ENCODE measurements around the gene ERN1. TPM values are rescaled to one million over a fixed set of nuclear protein-coding genes. Genes with fewer than 3 reads are reported as not detected.
A peak's percentile ranks its signal among the peaks of the same experiment; 100 is the strongest.

The ERN1 gene
- polyA plus RNA-seq, 1 donor from 2014 or later = 9.6 TPM

DNA sequence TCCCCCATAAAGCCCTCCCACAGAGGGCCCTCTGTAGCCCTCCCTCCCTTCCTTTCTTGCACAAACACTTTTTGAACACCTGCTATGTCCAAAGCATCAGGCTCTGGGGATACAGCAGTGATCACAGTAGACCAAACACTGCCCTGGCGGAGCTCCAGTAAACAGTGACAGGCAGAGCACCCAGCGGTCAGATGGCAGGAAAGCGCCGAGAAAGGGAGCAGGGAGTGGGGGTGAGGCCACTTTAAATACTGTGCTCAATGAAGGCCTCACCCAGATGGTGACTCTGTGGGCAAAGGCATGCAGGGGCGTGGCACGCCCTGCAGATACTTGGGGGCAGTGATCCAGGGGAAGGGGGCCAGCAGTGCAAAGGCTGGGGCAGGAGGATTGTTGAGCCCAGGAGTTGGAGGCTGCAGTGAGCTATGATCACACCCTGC, 124.2 kb downstream of the ERN1 start:
- Mint-ChIP-seq H3K4me1 (peaks cover 3 to 17% (median 13%) of the 10 kb centered on the region in 3 donors), H3K27me3 (no peaks in the 10 kb centered on the region), H3K9me3 (no peaks in the 10 kb centered on the region), H3K4me3 (no peak overlapping the region), H3K36me3 (no peaks in the 10 kb centered on the region), H3K27ac (peak overlapping the region in 1 of 3 donors; percentile 84)

- no peaks in the 10 kb centered on the region for H3K9me3 Mint-ChIP-seq
- no peaks in the 10 kb centered on the region for H3K27me3 Mint-ChIP-seq
- peaks cover 0 to 15% (median 11%) of the 10 kb centered on the region in 3 donors for H3K4me1 Mint-ChIP-seq
- H3K36me3 Mint-ChIP-seq = no peaks in the 10 kb centered on the region
- peak overlapping the region in 1 of 3 donors; percentile 84 for H3K27ac Mint-ChIP-seq
- H3K4me3 Mint-ChIP-seq = no peak overlapping the region
Measured at GRCh38 chr17:64004903-64005733, 124.8 kb downstream of the ERN1 start.

DNA sequence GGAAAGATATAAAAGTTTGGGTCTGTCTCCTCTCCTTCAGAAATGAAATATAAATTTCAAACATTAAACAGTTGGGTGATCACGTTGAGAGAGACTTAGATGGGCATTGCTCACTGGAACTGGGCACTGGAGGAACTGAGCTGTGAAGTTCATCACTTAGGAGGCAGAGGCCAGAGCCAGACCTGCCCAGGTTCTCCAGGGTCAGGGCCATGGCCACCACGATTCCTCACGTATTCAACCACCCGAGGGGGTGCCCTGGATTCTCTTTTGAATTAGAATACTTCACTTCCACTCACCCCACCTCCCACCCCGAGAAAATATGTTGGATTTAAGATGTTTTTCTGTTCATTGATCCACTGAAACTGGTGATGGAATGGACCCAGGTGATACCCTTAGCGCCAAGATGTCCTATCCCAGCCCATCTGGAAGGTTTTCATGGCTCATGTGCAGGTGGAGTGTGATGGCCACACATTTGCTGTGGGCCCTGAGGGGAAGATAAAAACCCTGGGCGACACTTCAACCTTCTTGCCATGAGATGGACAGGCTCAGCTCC, 125.7 kb downstream of the ERN1 start:
- Mint-ChIP-seq H3K4me1 (peaks cover 0 to 7% (median 5%) of the 10 kb centered on the region in 3 donors), H3K27me3 (no peaks in the 10 kb centered on the region), H3K36me3 (peaks cover 2% of the 10 kb centered on the region), H3K4me3 (no peak overlapping the region), H3K27ac (peak overlapping the region in 1 of 3 donors; percentile 85), H3K9me3 (no peaks in the 10 kb centered on the region)

DNA sequence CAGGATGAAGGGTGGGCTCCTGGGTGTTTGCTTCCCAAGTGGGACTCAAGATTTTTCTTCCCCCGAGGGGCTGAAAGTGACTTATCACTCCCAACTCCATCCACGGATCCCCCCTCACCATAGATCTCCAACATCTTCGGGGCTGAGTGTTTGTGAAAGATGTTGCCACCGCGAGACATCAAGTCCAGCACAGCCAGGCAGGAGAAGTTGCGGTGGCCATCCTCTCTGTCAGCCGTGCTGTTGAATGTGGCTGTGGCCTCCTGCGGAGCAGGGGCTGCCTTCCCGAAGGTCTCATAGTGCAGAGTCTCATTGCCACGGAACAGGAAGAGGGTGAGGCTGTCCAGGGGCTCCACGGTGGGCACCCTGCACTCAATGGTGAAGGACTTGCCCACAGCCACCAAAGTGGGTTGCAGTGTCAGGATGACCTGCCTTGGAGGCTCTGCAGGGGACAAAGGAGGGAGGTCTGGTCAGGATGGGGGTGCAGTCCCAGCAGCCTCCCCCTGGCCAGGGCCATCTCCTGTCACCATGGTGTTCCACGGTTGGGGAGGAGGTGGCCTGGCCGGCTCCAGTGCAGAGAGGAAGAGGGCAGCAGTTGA, 126.3 kb downstream of the ERN1 start:
- H3K4me3 Mint-ChIP-seq = no peak overlapping the region
- no peaks in the 10 kb centered on the region for H3K9me3 Mint-ChIP-seq
- peak overlapping the region in 1 of 3 donors; percentile 85 for H3K27ac Mint-ChIP-seq
- H3K27me3 Mint-ChIP-seq = peaks cover 3% of the 10 kb centered on the region
- H3K36me3 Mint-ChIP-seq = peaks cover 2% of the 10 kb centered on the region
- peaks cover 0 to 5% (median 4%) of the 10 kb centered on the region in 3 donors for H3K4me1 Mint-ChIP-seq

GRCh38 chr17:64002658-64003525, 127.1 kb downstream of the ERN1 start:
- H3K27me3 Mint-ChIP-seq = peaks cover 4% of the 10 kb centered on the region
- no peaks in the 10 kb centered on the region for H3K9me3 Mint-ChIP-seq
- no peak overlapping the region for H3K4me3 Mint-ChIP-seq
- H3K36me3 Mint-ChIP-seq = peaks cover 2% of the 10 kb centered on the region
- H3K4me1 Mint-ChIP-seq = peaks cover 0 to 5% (median 5%) of the 10 kb centered on the region in 3 donors
- peak overlapping the region in 1 of 3 donors; percentile 35 for H3K27ac Mint-ChIP-seq

- H3K27me3 Mint-ChIP-seq = peaks cover 12% of the 10 kb centered on the region
- peaks cover 2% of the 10 kb centered on the region for H3K36me3 Mint-ChIP-seq
- H3K4me3 Mint-ChIP-seq = peak overlapping the region in 1 of 4 donors; percentile 14
- H3K4me1 Mint-ChIP-seq = peaks cover 4 to 10% (median 6%) of the 10 kb centered on the region in 3 donors
- peak overlapping the region in 1 of 3 donors; percentile 23 for H3K27ac Mint-ChIP-seq
- no peaks in the 10 kb centered on the region for H3K9me3 Mint-ChIP-seq
Measured at GRCh38 chr17:64001763-64002529, 128.0 kb downstream of the ERN1 start.

DNA sequence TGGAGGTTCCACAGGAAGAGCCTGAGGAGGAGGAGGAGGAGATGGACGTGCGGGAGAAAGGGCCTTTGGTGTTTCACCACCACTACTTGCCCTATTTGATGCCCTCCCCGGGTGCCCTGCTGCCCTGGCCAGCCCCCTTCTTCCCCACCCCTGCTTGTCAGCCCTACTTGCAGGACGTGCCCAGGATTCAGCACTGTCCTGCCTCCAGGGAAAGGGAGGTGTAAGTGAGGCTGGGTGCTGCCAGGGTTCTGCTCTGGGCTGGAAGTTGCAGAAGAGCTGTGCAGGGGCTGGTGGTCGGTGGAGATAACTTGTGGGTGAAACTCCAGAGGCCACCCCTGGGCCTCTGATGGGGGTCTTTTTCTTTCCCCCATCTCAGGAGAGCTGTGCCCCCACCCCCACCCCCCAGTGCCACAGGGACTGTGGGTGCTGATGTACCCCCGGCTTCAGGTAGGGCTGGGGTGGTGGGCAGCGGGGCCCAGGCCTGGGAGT, 128.8 kb downstream of the ERN1 start:
- Mint-ChIP-seq H3K4me3 (no peak overlapping the region), H3K27ac (no peak overlapping the region), H3K9me3 (no peaks in the 10 kb centered on the region), H3K4me1 (peaks cover 8 to 9% (median 8%) of the 10 kb centered on the region in 3 donors), H3K27me3 (peaks cover 15% of the 10 kb centered on the region), H3K36me3 (peaks cover 2% of the 10 kb centered on the region)

DNA sequence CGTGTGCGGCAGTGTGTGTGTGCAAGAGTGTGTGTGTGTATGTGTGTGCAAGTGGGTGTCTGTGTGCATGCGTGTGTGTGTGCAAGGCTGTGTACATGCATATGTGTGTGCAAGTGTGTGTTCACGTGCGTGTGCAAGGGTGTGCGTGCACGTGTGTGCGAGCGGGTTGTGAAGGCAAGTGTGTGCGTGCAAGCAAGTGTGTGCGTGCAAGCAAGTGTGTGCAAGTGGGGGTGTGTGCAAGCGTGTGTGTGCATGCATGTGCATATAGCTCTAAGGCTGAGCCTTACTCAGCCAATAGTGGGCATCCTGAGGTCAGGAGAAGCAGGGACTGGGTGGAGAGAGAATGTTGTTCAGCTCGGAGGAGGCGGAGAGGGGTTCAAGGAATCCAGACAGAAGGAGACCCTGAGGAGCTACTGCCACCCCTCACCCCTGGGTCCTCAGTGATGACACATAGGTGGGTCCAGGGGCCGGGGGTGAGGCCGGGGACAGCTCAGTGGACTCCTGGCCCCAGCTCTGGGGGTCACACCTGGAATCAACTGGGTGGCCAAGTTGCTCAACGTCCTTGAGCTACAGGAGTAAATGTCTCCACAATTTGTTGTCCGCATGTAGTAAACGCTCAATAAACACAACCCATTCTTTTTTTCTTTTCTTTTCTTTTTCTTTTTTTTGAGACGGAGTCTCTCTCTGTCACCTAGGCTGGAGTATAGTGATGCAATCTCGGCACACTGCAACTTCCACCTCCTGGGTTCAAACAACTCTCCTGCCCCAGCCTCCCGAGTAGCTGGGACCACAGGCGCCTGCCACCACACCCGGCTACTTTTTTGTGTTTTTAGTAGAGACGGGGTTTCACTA, 130.0 kb downstream of the ERN1 start:
- peaks cover 2% of the 10 kb centered on the region for H3K36me3 Mint-ChIP-seq
- peaks cover 17% of the 10 kb centered on the region for H3K27me3 Mint-ChIP-seq
- H3K9me3 Mint-ChIP-seq = no peaks in the 10 kb centered on the region
- peaks cover 5 to 14% (median 11%) of the 10 kb centered on the region in 3 donors for H3K4me1 Mint-ChIP-seq
- peak overlapping the region in 3 of 4 donors; percentile 75 to 90 (median 87) for H3K4me3 Mint-ChIP-seq
- H3K27ac Mint-ChIP-seq = peak overlapping the region in 2 of 3 donors; percentile 65

GRCh38 chr17:63998721-63999679, 130.9 kb downstream of the ERN1 start:
- peaks cover 17% of the 10 kb centered on the region for H3K27me3 Mint-ChIP-seq
- peaks cover 2% of the 10 kb centered on the region for H3K36me3 Mint-ChIP-seq
- H3K4me3 Mint-ChIP-seq = peak overlapping the region; percentile 29 to 90 (median 81)
- H3K4me1 Mint-ChIP-seq = peaks cover 5 to 18% (median 13%) of the 10 kb centered on the region in 3 donors
- no peaks in the 10 kb centered on the region for H3K9me3 Mint-ChIP-seq
- peak overlapping the region in 2 of 3 donors; percentile 21 to 65 for H3K27ac Mint-ChIP-seq

- H3K4me3 Mint-ChIP-seq = peak within 1 kb of the TSS; percentile 69 to 94 (median 88)
- peaks cover 17% of the 10 kb centered on the region for H3K27me3 Mint-ChIP-seq
- peak within 1 kb of the TSS; percentile 23 to 65 (median 53) for H3K27ac Mint-ChIP-seq
- H3K9me3 Mint-ChIP-seq = no peaks in the 10 kb centered on the region
- H3K36me3 Mint-ChIP-seq = peaks cover 2% of the 10 kb centered on the region
- peaks cover 10 to 24% (median 19%) of the 10 kb centered on the region in 3 donors for H3K4me1 Mint-ChIP-seq
Measured at GRCh38 chr17:63998050-63998720, 131.8 kb downstream of the ERN1 start, which contains the start of gene PRR29. Gene PRR29, plus strand, starts transcription at chr17:63998351. Its CDS starts 14 bp downstream, at chr17:63998365.

DNA sequence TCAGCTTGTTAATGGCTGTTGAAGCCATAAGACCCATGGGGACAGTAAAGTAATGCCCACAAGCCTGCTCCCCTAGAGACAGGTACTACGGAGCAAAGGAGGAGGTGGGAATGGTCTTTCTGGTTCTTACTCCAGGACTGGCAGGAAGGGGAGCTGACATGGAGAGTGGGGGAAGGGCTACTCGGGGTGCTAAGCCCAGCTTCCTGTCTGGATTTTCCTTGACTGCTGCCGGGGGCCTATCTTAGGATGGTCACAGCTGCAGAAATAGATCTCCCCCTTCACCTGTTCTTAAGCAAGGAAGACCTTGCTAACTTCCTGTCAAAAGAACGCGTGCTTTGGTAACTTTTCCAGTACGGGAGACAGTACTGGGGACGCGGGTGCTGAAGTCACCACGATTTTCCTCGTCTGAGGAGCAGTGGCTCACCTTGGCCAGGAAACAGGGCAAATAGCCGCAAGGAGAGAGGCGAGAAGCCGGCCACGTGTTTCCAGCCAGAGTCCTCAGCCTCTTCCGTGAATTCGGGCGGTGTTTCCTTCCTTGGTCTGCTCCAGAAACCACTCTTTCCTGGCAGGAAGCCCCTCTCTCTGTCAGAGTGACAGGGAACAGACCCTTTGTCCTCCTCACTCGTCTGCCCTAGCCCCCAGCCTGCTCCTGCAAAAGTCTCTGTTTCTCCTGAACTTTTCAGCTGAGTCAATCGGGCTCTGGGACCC, 132.4 kb downstream of the ERN1 start:
- H3K4me1 Mint-ChIP-seq = peaks cover 10 to 26% (median 22%) of the 10 kb centered on the region in 3 donors
- peak overlapping the region; percentile 69 to 94 (median 88) for H3K4me3 Mint-ChIP-seq
- no peaks in the 10 kb centered on the region for H3K9me3 Mint-ChIP-seq
- peaks cover 17% of the 10 kb centered on the region for H3K27me3 Mint-ChIP-seq
- H3K27ac Mint-ChIP-seq = peak overlapping the region; percentile 15 to 53 (median 23)
- peaks cover 2% of the 10 kb centered on the region for H3K36me3 Mint-ChIP-seq

Data from IgD-negative memory B cell (primary cell).